GM19193 (cell line): ENCODE results near the gene SPATA13.

Experiments
- POLR2A ChIP-seq: IDR thresholded peaks from 4 replicates; pipeline ENCODE4 v1.6.1; 2011; ENCODE audit not compliant: insufficient read depth, insufficient read length; ENCODE audit errors: extremely low read depth

The SPATA13 gene

GRCh38 chr13:24215732-24216131, 55.2 kb downstream of the SPATA13 start:
- no peak for TF ChIP-seq POLR2A

GRCh38 chr13:24216176-24216575, 55.7 kb downstream of the SPATA13 start:
- no peak for TF ChIP-seq POLR2A

DNA sequence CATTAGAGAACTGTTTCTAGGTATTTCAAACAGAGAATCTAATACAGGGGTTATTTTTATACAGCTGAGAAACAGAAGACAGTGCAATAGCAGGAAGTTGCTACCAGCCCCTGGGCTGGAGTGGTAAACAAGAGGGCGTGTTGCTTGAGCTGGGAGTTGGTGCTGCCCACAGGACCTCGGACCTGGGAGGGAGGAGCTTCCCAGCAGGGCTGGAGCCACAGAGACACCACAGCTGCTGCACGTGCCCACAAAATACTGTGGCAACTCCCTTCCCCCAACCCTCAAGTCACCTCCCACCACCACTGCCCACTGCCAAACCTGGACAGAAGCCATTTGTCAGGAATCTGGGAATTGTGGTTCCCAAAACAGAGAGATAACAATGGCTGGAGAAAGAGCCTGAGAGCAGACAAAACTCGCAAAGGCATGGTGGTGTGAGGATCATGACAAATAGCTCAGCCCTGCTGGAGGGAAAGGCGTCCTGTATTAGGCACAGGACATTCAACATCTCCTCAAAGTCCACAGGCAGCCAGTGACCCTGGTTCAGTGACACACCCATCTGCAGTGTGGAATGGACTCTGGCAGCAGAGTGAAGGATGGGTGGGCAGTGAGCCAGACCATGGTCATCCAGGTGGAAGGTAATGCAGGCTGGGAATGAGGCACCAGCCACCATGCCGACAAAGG, 57.2 kb downstream of the SPATA13 start:
- TF ChIP-seq POLR2A, result no peak

- TF ChIP-seq POLR2A, result no peak
These were observed 57.8 kb downstream of the SPATA13 start for GRCh38 chr13:24218338-24218737.

DNA sequence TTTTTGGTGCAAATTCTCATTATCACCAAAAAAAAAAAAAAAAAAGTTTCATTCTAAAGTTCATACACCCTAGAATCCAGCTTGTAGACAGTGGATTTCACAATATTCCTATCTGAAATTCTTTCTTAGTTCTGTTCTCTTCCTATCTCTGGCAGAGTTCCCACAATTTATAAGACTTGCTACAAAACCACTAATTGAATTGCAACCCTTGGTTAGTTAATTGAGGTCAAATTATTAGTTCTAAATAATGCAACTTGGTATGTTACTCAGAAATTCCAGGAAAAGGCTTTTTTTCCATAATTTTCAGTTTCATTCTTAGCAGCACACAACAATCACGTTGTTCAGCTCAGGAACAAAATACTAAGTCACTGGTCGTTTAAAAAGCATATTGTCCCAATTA, 58.5 kb downstream of the SPATA13 start:
- no peak for TF ChIP-seq POLR2A

DNA sequence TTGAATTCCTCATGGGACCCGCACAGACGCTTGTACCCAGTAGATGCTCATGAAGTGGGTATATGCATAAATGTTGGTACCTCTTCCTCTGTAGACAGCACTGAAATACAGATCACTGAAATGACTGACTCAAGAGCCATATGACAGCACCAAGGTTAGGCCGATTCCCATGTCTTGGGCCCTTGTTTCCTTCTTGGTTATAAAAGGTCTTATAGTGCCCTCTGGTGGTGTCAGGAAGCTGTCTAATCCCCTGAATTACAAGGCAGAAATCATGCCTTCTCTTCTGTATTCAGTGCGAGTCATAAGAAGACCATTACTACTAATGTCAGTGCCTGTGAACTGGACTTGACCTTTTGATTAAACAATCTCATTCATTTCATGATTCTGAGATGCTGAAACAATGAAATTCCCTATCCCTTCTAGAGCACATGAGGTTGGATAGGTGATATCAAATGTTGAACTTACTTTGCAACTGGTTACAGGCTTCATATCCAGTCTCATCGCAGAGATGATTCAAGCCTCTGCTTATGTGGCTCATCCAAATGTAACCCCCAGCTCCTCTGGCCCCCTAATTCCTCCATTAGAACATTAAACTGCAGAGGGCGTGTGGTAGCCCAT, 59.7 kb downstream of the SPATA13 start:
- no peak for TF ChIP-seq POLR2A

- TF ChIP-seq POLR2A, result no peak
These were observed 60.5 kb downstream of the SPATA13 start for GRCh38 chr13:24221007-24221406.

DNA sequence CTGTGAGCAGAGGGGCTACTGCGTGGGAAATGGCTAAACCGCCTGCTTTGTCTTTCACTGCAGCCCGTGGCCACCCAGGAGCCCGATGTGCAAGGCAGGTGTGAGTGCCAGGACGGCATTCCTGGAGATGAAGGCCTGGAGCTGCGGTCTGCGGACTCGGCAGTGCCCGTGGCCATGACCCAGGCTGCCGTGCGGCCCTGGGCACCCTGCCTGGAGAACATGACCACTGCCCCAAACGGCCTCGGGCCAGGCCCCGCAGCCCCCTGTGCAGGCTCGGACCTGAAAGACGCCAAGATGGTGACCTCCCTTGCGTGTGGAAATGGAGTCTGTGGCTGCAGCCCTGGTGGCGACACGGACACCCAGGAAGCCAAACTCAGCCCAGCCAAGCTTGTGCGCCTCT, 62.2 kb downstream of the SPATA13 start:
- no peak for TF ChIP-seq POLR2A

- TF ChIP-seq POLR2A, result no peak
These were observed 63.1 kb downstream of the SPATA13 start for GRCh38 chr13:24223341-24224231.

- TF ChIP-seq POLR2A, result no peak
These were observed 63.7 kb downstream of the SPATA13 start for GRCh38 chr13:24224232-24224680.

- no peak for TF ChIP-seq POLR2A
These were observed 64.5 kb downstream of the SPATA13 start for GRCh38 chr13:24225062-24225461.

GRCh38 chr13:24225930-24226329, 65.4 kb downstream of the SPATA13 start:
- no peak for TF ChIP-seq POLR2A

- no peak for TF ChIP-seq POLR2A
These were observed 66.2 kb downstream of the SPATA13 start for GRCh38 chr13:24226762-24227161.

- no peak for TF ChIP-seq POLR2A
These were observed 68.4 kb downstream of the SPATA13 start for GRCh38 chr13:24228852-24229458.
